Measurements from ENCODE around the gene JPH4.

JPH4 gene

GRCh38 chr14:23578560-23579310 is at the start of gene JPH4:
Gene JPH4, minus strand, starts transcription at chr14:23578790. Its CDS starts 1,337 bp downstream, at chr14:23577453.
- Histone ChIP-seq H3K9ac (ENCODE audit: low read length) (no peak within 1 kb of the TSS), H3K4me3 (ENCODE audit: low read length) (peak within 1 kb of the TSS; percentile 32), H3K27ac (ENCODE audit: low read depth, low read length) (no peak within 1 kb of the TSS), H3K27me3 (ENCODE audit: control insufficient read depth, insufficient read depth, low read length) (peaks cover 25% of the 10 kb centered on the region), H3K36me3 (ENCODE audit: control insufficient read depth, insufficient read depth, low read length) (no peaks in the 10 kb centered on the region), H3K4me1 (ENCODE audit: control insufficient read depth, insufficient read depth, low read length) (no peaks in the 10 kb centered on the region)

- Histone ChIP-seq H3K27ac (ENCODE audit: low read depth, low read length) (no peak overlapping the region), H3K4me3 (ENCODE audit: low read length) (no peak overlapping the region), H3K36me3 (ENCODE audit: control insufficient read depth, insufficient read depth, low read length) (no peaks in the 10 kb centered on the region), H3K27me3 (ENCODE audit: control insufficient read depth, insufficient read depth, low read length) (no peaks in the 10 kb centered on the region), H3K9ac (ENCODE audit: low read length) (no peak overlapping the region), H3K4me1 (ENCODE audit: control insufficient read depth, insufficient read depth, low read length) (no peaks in the 10 kb centered on the region)
These were observed 49.4 kb upstream of the JPH4 start for GRCh38 chr14:23627961-23628360.

GRCh38 chr14:23626946-23627345 is 48.4 kb upstream of the JPH4 start:
- H3K27ac ChIP-seq (ENCODE audit: low read depth, low read length), result no peak overlapping the region
- no peaks in the 10 kb centered on the region for H3K27me3 ChIP-seq (ENCODE audit: control insufficient read depth, insufficient read depth, low read length)
- no peak overlapping the region for H3K4me3 ChIP-seq (ENCODE audit: low read length)
- no peak overlapping the region for H3K9ac ChIP-seq (ENCODE audit: low read length)
- H3K36me3 ChIP-seq (ENCODE audit: control insufficient read depth, insufficient read depth, low read length), result no peaks in the 10 kb centered on the region
- H3K4me1 ChIP-seq (ENCODE audit: control insufficient read depth, insufficient read depth, low read length), result no peaks in the 10 kb centered on the region

GRCh38 chr14:23624830-23625404 is 46.3 kb upstream of the JPH4 start:
- H3K27me3 ChIP-seq (ENCODE audit: control insufficient read depth, insufficient read depth, low read length), result no peaks in the 10 kb centered on the region
- H3K4me1 ChIP-seq (ENCODE audit: control insufficient read depth, insufficient read depth, low read length), result no peaks in the 10 kb centered on the region
- H3K27ac ChIP-seq (ENCODE audit: low read depth, low read length), result no peak overlapping the region
- no peaks in the 10 kb centered on the region for H3K36me3 ChIP-seq (ENCODE audit: control insufficient read depth, insufficient read depth, low read length)
- H3K9ac ChIP-seq (ENCODE audit: low read length), result no peak overlapping the region
- no peak overlapping the region for H3K4me3 ChIP-seq (ENCODE audit: low read length)

- Histone ChIP-seq H3K4me1 (ENCODE audit: control insufficient read depth, insufficient read depth, low read length) (no peaks in the 10 kb centered on the region), H3K36me3 (ENCODE audit: control insufficient read depth, insufficient read depth, low read length) (no peaks in the 10 kb centered on the region), H3K4me3 (ENCODE audit: low read length) (no peak overlapping the region), H3K27me3 (ENCODE audit: control insufficient read depth, insufficient read depth, low read length) (no peaks in the 10 kb centered on the region), H3K9ac (ENCODE audit: low read length) (no peak overlapping the region), H3K27ac (ENCODE audit: low read depth, low read length) (no peak overlapping the region)
These were observed 45.4 kb upstream of the JPH4 start for GRCh38 chr14:23623962-23624361.

GRCh38 chr14:23622990-23623389 is 44.4 kb upstream of the JPH4 start:
- H3K9ac ChIP-seq (ENCODE audit: low read length), result no peak overlapping the region
- H3K4me3 ChIP-seq (ENCODE audit: low read length), result no peak overlapping the region
- no peaks in the 10 kb centered on the region for H3K27me3 ChIP-seq (ENCODE audit: control insufficient read depth, insufficient read depth, low read length)
- no peaks in the 10 kb centered on the region for H3K36me3 ChIP-seq (ENCODE audit: control insufficient read depth, insufficient read depth, low read length)
- H3K4me1 ChIP-seq (ENCODE audit: control insufficient read depth, insufficient read depth, low read length), result no peaks in the 10 kb centered on the region
- H3K27ac ChIP-seq (ENCODE audit: low read depth, low read length), result no peak overlapping the region

GRCh38 chr14:23621932-23622730 is 43.5 kb upstream of the JPH4 start:
- Histone ChIP-seq H3K9ac (ENCODE audit: low read length) (no peak overlapping the region), H3K36me3 (ENCODE audit: control insufficient read depth, insufficient read depth, low read length) (no peaks in the 10 kb centered on the region), H3K27me3 (ENCODE audit: control insufficient read depth, insufficient read depth, low read length) (no peaks in the 10 kb centered on the region), H3K4me1 (ENCODE audit: control insufficient read depth, insufficient read depth, low read length) (no peaks in the 10 kb centered on the region), H3K4me3 (ENCODE audit: low read length) (no peak overlapping the region), H3K27ac (ENCODE audit: low read depth, low read length) (no peak overlapping the region)

GRCh38 chr14:23621204-23621931 is 42.8 kb upstream of the JPH4 start:
- no peak overlapping the region for H3K9ac ChIP-seq (ENCODE audit: low read length)
- no peaks in the 10 kb centered on the region for H3K36me3 ChIP-seq (ENCODE audit: control insufficient read depth, insufficient read depth, low read length)
- no peak overlapping the region for H3K27ac ChIP-seq (ENCODE audit: low read depth, low read length)
- H3K4me1 ChIP-seq (ENCODE audit: control insufficient read depth, insufficient read depth, low read length), result no peaks in the 10 kb centered on the region
- H3K27me3 ChIP-seq (ENCODE audit: control insufficient read depth, insufficient read depth, low read length), result no peaks in the 10 kb centered on the region
- no peak overlapping the region for H3K4me3 ChIP-seq (ENCODE audit: low read length)

GRCh38 chr14:23620177-23620702 is 41.6 kb upstream of the JPH4 start:
- Histone ChIP-seq H3K27ac (ENCODE audit: low read depth, low read length) (no peak overlapping the region), H3K4me1 (ENCODE audit: control insufficient read depth, insufficient read depth, low read length) (no peaks in the 10 kb centered on the region), H3K9ac (ENCODE audit: low read length) (no peak overlapping the region), H3K27me3 (ENCODE audit: control insufficient read depth, insufficient read depth, low read length) (no peaks in the 10 kb centered on the region), H3K4me3 (ENCODE audit: low read length) (no peak overlapping the region), H3K36me3 (ENCODE audit: control insufficient read depth, insufficient read depth, low read length) (no peaks in the 10 kb centered on the region)

- no peak overlapping the region for H3K4me3 ChIP-seq (ENCODE audit: low read length)
- H3K36me3 ChIP-seq (ENCODE audit: control insufficient read depth, insufficient read depth, low read length), result no peaks in the 10 kb centered on the region
- no peaks in the 10 kb centered on the region for H3K27me3 ChIP-seq (ENCODE audit: control insufficient read depth, insufficient read depth, low read length)
- H3K9ac ChIP-seq (ENCODE audit: low read length), result no peak overlapping the region
- no peak overlapping the region for H3K27ac ChIP-seq (ENCODE audit: low read depth, low read length)
- H3K4me1 ChIP-seq (ENCODE audit: control insufficient read depth, insufficient read depth, low read length), result no peaks in the 10 kb centered on the region
These were observed 39.9 kb upstream of the JPH4 start for GRCh38 chr14:23618415-23618988.

- Histone ChIP-seq H3K9ac (ENCODE audit: low read length) (no peak overlapping the region), H3K4me3 (ENCODE audit: low read length) (no peak overlapping the region), H3K36me3 (ENCODE audit: control insufficient read depth, insufficient read depth, low read length) (no peaks in the 10 kb centered on the region), H3K4me1 (ENCODE audit: control insufficient read depth, insufficient read depth, low read length) (no peaks in the 10 kb centered on the region), H3K27ac (ENCODE audit: low read depth, low read length) (no peak overlapping the region), H3K27me3 (ENCODE audit: control insufficient read depth, insufficient read depth, low read length) (no peaks in the 10 kb centered on the region)
These were observed 38.9 kb upstream of the JPH4 start for GRCh38 chr14:23617539-23617938.

GRCh38 chr14:23615856-23616255 is 37.3 kb upstream of the JPH4 start:
- Histone ChIP-seq H3K9ac (ENCODE audit: low read length) (no peak overlapping the region), H3K36me3 (ENCODE audit: control insufficient read depth, insufficient read depth, low read length) (no peaks in the 10 kb centered on the region), H3K27ac (ENCODE audit: low read depth, low read length) (no peak overlapping the region), H3K4me1 (ENCODE audit: control insufficient read depth, insufficient read depth, low read length) (no peaks in the 10 kb centered on the region), H3K27me3 (ENCODE audit: control insufficient read depth, insufficient read depth, low read length) (no peaks in the 10 kb centered on the region), H3K4me3 (ENCODE audit: low read length) (no peak overlapping the region)
